Adrenal gland (tissue), 5 donors: ENCODE results near the gene GGT6.

ENCODE experiments used
- CTCF ChIP-seq, 6 experiments: fragments of 450-650 bp in 4 of 6; fragments of 200-600 bp in 2 of 6; sonication (generic) in 1 of 6; IDR thresholded peaks; 1 replicate in 5 of 6; 2 replicates in 1 of 6; pipeline versions ENCODE4 v1.5.1 to v1.8.0; 2016 to 2021; ENCODE audit warnings: antibody characterized with exemption in 6 of 6, mild to moderate bottlenecking in 2 of 6, moderate library complexity in 1 of 6
- POLR2A ChIP-seq, 2 donors: fragments of 450-650 bp; IDR thresholded peaks; one replicate each; pipeline ENCODE4 v1.6.1; 2017; ENCODE audit warnings: antibody characterized with exemption in 2 of 2, mild to moderate bottlenecking in 2 of 2, moderate library complexity in 1 of 2
- donor health status: DM: no; HTN: no; CAD: no.

GRCh38 chr17:4540224-4540651, 20.1 kb downstream of the GGT6 start:
- TF ChIP-seq POLR2A (IDR thresholded peaks at IDR 0.05) (no peak), CTCF (IDR thresholded peaks at IDR 0.05) (peak in 1 of 6 experiments; percentile 3)
